Smooth muscle cell (in vitro differentiated cells): ENCODE measurements around the gene KAT7. TPM values are rescaled to one million over a fixed set of nuclear protein-coding genes. Genes with fewer than 3 reads are reported as not detected.

Source experiments
- DNase-seq: peaks from one replicate; lab custom pipeline; 2025; ENCODE audit not compliant: unreplicated experiment; lab: John Stamatoyannopoulos, UW
- H2AFZ ChIP-seq: fragments of 200-600 bp; sonication (generic); 2 replicates; pipeline ENCODE4 v1.6.0; 2016; ENCODE audit warnings: antibody characterized with exemption, low read depth, mild to moderate bottlenecking
- H3F3A ChIP-seq: fragments of 200-600 bp; sonication (generic); 2 replicates; pipeline ENCODE4 v1.6.0; 2017; ENCODE audit warnings: antibody characterized with exemption, low read depth
- H3K27ac ChIP-seq: fragments of 200-600 bp; sonication (generic); 2 replicates; pipeline ENCODE4 v1.5.1; 2016; ENCODE audit warnings: low read depth, mild to moderate bottlenecking
- H3K27me3 ChIP-seq: fragments of 200-600 bp; sonication (generic); 2 replicates; pipeline ENCODE4 v1.6.1; 2016; ENCODE audit warnings: low read depth, mild to moderate bottlenecking
- H3K36me3 ChIP-seq: fragments of 200-600 bp; sonication (generic); 2 replicates; pipeline ENCODE4 v1.5.1; 2016; ENCODE audit warnings: low read depth
- H3K4me1 ChIP-seq: fragments of 200-600 bp; sonication (generic); 2 replicates; pipeline ENCODE4 v1.5.1; 2016; ENCODE audit warnings: low read depth
- H3K4me2 ChIP-seq: fragments of 200-600 bp; sonication (generic); 2 replicates; pipeline ENCODE4 v1.6.0; 2016; ENCODE audit warnings: mild to moderate bottlenecking
- H3K4me3 ChIP-seq: fragments of 200-600 bp; sonication (generic); 2 replicates; pipeline ENCODE4 v1.5.1; 2016; ENCODE audit warnings: mild to moderate bottlenecking
- H3K79me2 ChIP-seq: fragments of 200-600 bp; sonication (generic); 2 replicates; pipeline ENCODE4 v1.6.0; 2016; ENCODE audit warnings: low read depth, mild to moderate bottlenecking
- H3K9ac ChIP-seq: fragments of 200-600 bp; sonication (generic); 2 replicates; pipeline ENCODE4 v1.6.0; 2016; ENCODE audit warnings: low read depth
- H3K9me3 ChIP-seq: fragments of 200-600 bp; sonication (generic); replicated peaks from 2 replicates; pipeline ENCODE4 v1.5.1; 2016; ENCODE audit warnings: low read depth
- H4K20me1 ChIP-seq: fragments of 200-600 bp; sonication (generic); 2 replicates; pipeline ENCODE4 v1.6.0; 2016; ENCODE audit warnings: low read depth
- CTCF ChIP-seq: fragments of 200-600 bp; sonication (generic); IDR thresholded peaks from 2 replicates; pipeline ENCODE4 v1.5.1; 2017; ENCODE audit warnings: borderline replicate concordance, mild to moderate bottlenecking, antibody characterized with exemption; ENCODE audit not compliant: insufficient read depth, poor library complexity, severe bottlenecking
- WGBS: methylation state at CpG from one replicate; pipeline ENCODE4 v1.1.7; 2016; ENCODE audit warnings: low lambda C conversion rate; 5-methylcytosine and 5-hydroxymethylcytosine counted together
- polyA plus RNA-seq: library from polyadenylated mRNA; unstranded; fragments of >200 nt; fragmentation: Nextera tagmentation; extraction: Ambion mirVana; gene quantifications from 2 replicates; pipeline ENCODE4 v1.2.1, GENCODE V29; 2016
- total RNA-seq: library from RNA; depleted of rRNA; stranded (reverse); fragments of >200 nt; gene quantifications from 2 replicates; pipeline ENCODE4 v1.2.3, GENCODE V29; 2014

Gene KAT7
- total and polyA plus RNA-seq, 2 experiments from 2014 or later: 21.7 to 32.0 TPM

GRCh38 chr17:49749730-49750129 is 38.8 kb upstream of the KAT7 start:
- TF ChIP-seq CTCF: no peak
- Histone ChIP-seq H3K4me1 (no peaks in the 10 kb centered on the region), H3K79me2 (no peaks in the 10 kb centered on the region), H3K4me2 (no peak overlapping the region), H2AFZ (no peak overlapping the region), H3K9ac (no peak overlapping the region), H3K36me3 (no peaks in the 10 kb centered on the region), H3K9me3 (no peaks in the 10 kb centered on the region), H3K4me3 (no peak overlapping the region), H3K27me3 (no peaks in the 10 kb centered on the region), H4K20me1 (no peaks in the 10 kb centered on the region), H3F3A (no peaks in the 10 kb centered on the region), H3K27ac (no peak overlapping the region)
- no peak for DNase-seq
- 95% methylated on average over 3 of the region's 3 CpGs for WGBS

- H3K9me3 ChIP-seq: no peaks in the 10 kb centered on the region
- no peaks in the 10 kb centered on the region for H3F3A ChIP-seq
- TF ChIP-seq CTCF: no peak
- no peak for DNase-seq
- no peak overlapping the region for H3K4me3 ChIP-seq
- no peaks in the 10 kb centered on the region for H3K79me2 ChIP-seq
- H3K4me1 ChIP-seq: no peaks in the 10 kb centered on the region
- no peaks in the 10 kb centered on the region for H3K36me3 ChIP-seq
- no peak overlapping the region for H3K27ac ChIP-seq
- no peaks in the 10 kb centered on the region for H4K20me1 ChIP-seq
- H3K9ac ChIP-seq: no peak overlapping the region
- no peak overlapping the region for H2AFZ ChIP-seq
- H3K4me2 ChIP-seq: no peak overlapping the region
- H3K27me3 ChIP-seq: no peaks in the 10 kb centered on the region
- 91% methylated on average over 3 of the region's 3 CpGs for WGBS
Measured at GRCh38 chr17:49752508-49752907, 36.0 kb upstream of the KAT7 start.

GRCh38 chr17:49753959-49754391 is 34.5 kb upstream of the KAT7 start:
- no peak overlapping the region for H3K9ac ChIP-seq
- no peaks in the 10 kb centered on the region for H4K20me1 ChIP-seq
- no peaks in the 10 kb centered on the region for H3K36me3 ChIP-seq
- H2AFZ ChIP-seq: no peak overlapping the region
- 59% methylated on average over 8 of the region's 8 CpGs for WGBS
- H3K27ac ChIP-seq: no peak overlapping the region
- H3K9me3 ChIP-seq: no peaks in the 10 kb centered on the region
- no peak overlapping the region for H3K4me2 ChIP-seq
- H3K4me1 ChIP-seq: no peaks in the 10 kb centered on the region
- H3K79me2 ChIP-seq: no peaks in the 10 kb centered on the region
- H3K4me3 ChIP-seq: no peak overlapping the region
- H3K27me3 ChIP-seq: no peaks in the 10 kb centered on the region
- DNase-seq: no peak
- no peak for TF ChIP-seq CTCF
- H3F3A ChIP-seq: no peaks in the 10 kb centered on the region

GRCh38 chr17:49755663-49756283 is 32.7 kb upstream of the KAT7 start:
- H4K20me1 ChIP-seq: no peaks in the 10 kb centered on the region
- no peak for TF ChIP-seq CTCF
- no peaks in the 10 kb centered on the region for H3F3A ChIP-seq
- H3K36me3 ChIP-seq: no peaks in the 10 kb centered on the region
- H3K27me3 ChIP-seq: no peaks in the 10 kb centered on the region
- H3K4me3 ChIP-seq: no peak overlapping the region
- DNase-seq: no peak
- H3K9ac ChIP-seq: no peak overlapping the region
- WGBS: 95% methylated on average over 4 of the region's 4 CpGs
- no peak overlapping the region for H3K27ac ChIP-seq
- H3K79me2 ChIP-seq: no peaks in the 10 kb centered on the region
- no peak overlapping the region for H3K4me2 ChIP-seq
- no peak overlapping the region for H2AFZ ChIP-seq
- no peaks in the 10 kb centered on the region for H3K9me3 ChIP-seq
- H3K4me1 ChIP-seq: no peaks in the 10 kb centered on the region
